AG04450 (cell line): ENCODE data around the gene TPP1. TPM values are rescaled to one million over a fixed set of nuclear protein-coding genes. Genes with fewer than 3 reads are reported as not detected.

Experiments
- CTCF ChIA-PET: fragments of 300-600, 350-600 bp; formaldehyde crosslinking; extraction: SDS; loops from one replicate; lab custom pipeline; 2022; ENCODE audit warnings: antibody characterized with exemption, inconsistent platforms; lab: Charles Lee
- POLR2A ChIA-PET: fragments of 350-600 bp; formaldehyde crosslinking; extraction: SDS; loops from one replicate; lab custom pipeline; 2021; ENCODE audit warnings: antibody characterized with exemption, inconsistent platforms; lab: Yijun Ruan, JAX
- DNase-seq: peaks from one replicate; pipeline ENCODE4 v3.0.0-alpha.2; 2011; ENCODE audit warnings: low read depth, low spot score
- H3K27ac ChIP-seq: one replicate; pipeline ENCODE4 v1.5.1; 2012; ENCODE audit warnings: low read depth, low read length, control low read depth
- H3K27me3 ChIP-seq: one replicate; pipeline ENCODE4 v1.6.0; 2012; ENCODE audit warnings: low read length; ENCODE audit not compliant: control insufficient read depth, insufficient read depth
- H3K4me3 ChIP-seq: 2 replicates; pipeline ENCODE4 v1.5.1; 2011; ENCODE audit warnings: mild to moderate bottlenecking, low read depth, low read length, control low read depth
- H3K9me3 ChIP-seq: 2 replicates; pipeline ENCODE4 v1.5.1; 2012; ENCODE audit warnings: low read length; ENCODE audit not compliant: control insufficient read depth, insufficient read depth
- polyA plus RNA-seq: library from polyadenylated mRNA; depleted of rRNA; stranded (reverse); fragments of >200 nt; gene quantifications from 2 replicates; pipeline ENCODE4 v1.2.3, GENCODE V29; 2011
- TF ChIP-seq, protein P1 (sequence below): IDR thresholded peaks from 2 replicates; pipeline ENCODE4 v1.5.1; 2011; ENCODE audit warnings: low read depth, low read length, control low read depth, inconsistent platforms

Gene TPP1
- polyA plus RNA-seq, 1 experiment: 152 TPM

DNA sequence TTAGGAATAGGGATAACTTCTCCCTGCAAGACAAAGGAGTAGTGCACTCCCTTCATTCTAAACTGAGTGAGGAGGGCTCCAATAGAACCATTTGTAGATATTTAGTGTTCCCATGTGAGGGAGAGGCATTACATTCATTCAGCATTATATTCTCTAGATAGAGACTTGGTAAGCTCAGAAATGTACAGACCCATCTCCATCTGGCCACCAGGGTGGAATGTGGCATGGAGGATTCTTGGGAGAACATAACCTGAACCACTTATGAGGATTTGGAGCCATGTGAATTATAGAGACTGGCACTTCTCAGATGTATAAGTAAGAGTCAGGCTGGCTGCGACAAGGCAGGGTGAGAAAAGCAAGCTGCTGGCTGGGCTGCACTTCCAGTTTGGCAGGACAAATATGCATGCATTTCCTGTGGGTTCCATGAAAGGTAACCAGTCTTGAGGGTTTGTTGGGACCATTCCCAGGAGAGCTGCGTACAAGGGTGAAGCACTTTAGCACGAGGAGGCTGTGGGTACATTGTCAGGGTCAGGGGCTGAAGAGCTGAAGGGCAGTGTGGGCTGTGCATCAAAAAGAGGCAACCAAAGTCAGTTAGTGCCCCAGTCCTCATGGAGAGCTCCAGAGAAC lies 25.0 kb downstream of the TPP1 start:
- ChIA-PET CTCF (interaction anchor here (1.2 to 1.9 kb wide), 5 partner anchors 10 to 216 kb away, joined by 3 to 6 read pairs (median 4); partner anchors contain the start of gene MRPL17), POLR2A (interaction anchor here (0.5 kb wide), 1 partner anchor 130 kb away, joined by 6 read pairs; no protein-coding TSS in a partner anchor)
- no peak overlapping the region for H3K4me3 ChIP-seq
- no peaks in the 10 kb centered on the region for H3K27me3 ChIP-seq
- H3K27ac ChIP-seq: no peak overlapping the region
- TF ChIP-seq, protein P1, sequence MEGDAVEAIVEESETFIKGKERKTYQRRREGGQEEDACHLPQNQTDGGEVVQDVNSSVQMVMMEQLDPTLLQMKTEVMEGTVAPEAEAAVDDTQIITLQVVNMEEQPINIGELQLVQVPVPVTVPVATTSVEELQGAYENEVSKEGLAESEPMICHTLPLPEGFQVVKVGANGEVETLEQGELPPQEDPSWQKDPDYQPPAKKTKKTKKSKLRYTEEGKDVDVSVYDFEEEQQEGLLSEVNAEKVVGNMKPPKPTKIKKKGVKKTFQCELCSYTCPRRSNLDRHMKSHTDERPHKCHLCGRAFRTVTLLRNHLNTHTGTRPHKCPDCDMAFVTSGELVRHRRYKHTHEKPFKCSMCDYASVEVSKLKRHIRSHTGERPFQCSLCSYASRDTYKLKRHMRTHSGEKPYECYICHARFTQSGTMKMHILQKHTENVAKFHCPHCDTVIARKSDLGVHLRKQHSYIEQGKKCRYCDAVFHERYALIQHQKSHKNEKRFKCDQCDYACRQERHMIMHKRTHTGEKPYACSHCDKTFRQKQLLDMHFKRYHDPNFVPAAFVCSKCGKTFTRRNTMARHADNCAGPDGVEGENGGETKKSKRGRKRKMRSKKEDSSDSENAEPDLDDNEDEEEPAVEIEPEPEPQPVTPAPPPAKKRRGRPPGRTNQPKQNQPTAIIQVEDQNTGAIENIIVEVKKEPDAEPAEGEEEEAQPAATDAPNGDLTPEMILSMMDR: no peak
- no peak for DNase-seq
- no peaks in the 10 kb centered on the region for H3K9me3 ChIP-seq

DNA sequence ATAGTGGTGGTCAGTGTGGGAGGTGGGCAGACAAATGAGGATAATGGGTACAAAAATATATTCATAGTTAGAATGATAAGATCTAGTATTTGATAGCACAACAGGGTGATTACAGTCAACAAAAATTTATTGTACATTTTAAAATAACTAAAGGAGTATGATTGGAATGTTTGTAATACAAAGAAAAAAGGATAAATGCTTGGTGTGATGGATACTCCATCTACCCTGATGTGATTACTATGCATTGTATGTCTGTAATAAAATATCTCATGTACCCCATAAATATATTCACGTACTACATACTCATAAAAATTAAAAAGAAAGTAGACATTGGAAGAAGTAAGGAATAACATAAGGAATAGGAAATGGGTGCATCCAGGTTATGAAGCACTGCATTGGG lies 31.2 kb downstream of the TPP1 start:
- TF ChIP-seq, protein P1: no peak
- POLR2A ChIA-PET: no interaction called here
- Histone ChIP-seq H3K4me3 (no peak overlapping the region), H3K9me3 (peaks cover 3% of the 10 kb centered on the region; the same call in 1 of the 2 replicates), H3K27ac (no peak overlapping the region), H3K27me3 (no peaks in the 10 kb centered on the region)
- CTCF ChIA-PET: interaction anchor here (1.1 kb wide), 1 partner anchor 57 kb away, joined by 3 read pairs; no protein-coding TSS in a partner anchor
- DNase-seq: no peak

DNA sequence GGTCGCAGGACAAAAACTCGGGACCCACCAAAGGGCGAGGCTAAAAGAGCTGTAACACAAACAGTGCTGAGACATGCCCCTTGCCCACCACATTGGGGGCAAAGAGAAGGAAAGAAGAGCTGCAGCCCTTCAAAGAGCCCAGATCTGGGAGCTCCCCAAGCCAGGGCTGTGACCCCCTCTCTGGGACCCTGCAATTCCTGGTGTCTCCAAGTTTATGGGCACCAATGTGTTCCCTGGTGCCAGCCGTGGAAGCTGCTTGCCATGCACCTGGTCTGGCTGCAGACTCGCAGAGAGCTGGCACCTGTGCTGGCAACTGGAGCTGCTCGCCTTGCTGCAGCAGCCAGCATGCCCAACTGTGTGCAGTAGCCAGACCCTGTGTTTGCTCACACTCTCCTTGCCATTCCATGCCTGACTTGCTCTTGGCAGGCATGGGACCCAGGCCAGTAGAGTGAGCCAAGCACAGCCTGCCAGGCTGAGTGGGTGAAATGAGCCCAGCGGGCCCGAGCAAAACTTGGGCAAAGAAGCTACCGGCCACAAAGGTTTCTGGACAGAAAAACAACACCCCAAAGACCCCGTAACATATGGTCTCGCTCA lies 31.8 kb downstream of the TPP1 start:
- TF ChIP-seq, protein P1: no peak
- no peak overlapping the region for H3K4me3 ChIP-seq
- peaks cover 3% of the 10 kb centered on the region; the same call in 1 of the 2 replicates for H3K9me3 ChIP-seq
- ChIA-PET POLR2A (no interaction called here), CTCF (interaction anchor here (1.1 kb wide), 1 partner anchor 57 kb away, joined by 3 read pairs; no protein-coding TSS in a partner anchor)
- DNase-seq: no peak
- H3K27me3 ChIP-seq: no peaks in the 10 kb centered on the region
- no peak overlapping the region for H3K27ac ChIP-seq

DNA sequence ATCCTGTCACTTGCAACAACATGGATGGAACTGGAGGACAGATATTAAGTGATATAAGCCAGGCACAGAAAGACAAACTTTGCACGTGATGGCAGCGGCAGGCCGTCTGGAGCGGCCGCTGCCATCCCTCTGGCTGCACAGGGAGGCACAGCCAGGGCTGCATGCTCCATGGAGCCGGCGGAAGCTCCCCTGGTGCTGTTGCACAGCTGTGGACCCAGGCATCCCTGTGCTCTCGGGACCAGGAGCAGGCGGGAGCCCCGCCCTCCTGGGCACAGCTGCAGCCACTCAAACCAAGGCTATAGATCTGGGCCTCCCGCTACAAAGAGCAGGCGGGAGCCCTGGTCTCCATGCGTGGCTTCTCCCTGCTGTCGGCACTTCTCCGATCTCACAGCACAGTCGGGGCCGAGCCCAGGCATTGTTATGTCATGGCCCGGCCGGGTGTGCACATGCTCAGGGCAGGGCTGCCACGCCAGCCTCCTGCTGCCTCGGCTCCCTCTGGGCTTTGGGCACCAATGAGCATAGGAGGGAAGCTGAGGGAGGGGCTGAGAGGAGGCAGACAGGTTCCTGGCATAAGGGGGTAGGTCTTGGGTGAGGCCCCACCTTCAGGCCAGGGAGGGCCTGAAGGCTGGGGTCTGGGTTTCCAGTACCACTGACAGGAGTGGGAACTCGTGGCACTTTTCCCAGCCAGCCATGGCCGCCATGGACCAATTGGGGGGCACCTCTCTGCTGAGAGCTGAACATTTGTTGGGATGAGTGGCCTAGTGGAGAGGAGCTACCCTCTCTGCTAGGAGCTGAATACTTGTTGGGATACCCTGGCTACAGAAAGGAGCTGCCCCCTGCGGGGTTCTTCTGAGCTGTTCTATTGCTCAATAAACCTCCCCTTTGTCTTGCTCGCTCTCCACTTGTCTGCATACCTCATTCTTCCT lies 32.5 kb downstream of the TPP1 start:
- TF ChIP-seq, protein P1: no peak
- H3K4me3 ChIP-seq: no peak overlapping the region
- CTCF ChIA-PET: interaction anchor here (1.1 kb wide), 1 partner anchor 56 kb away, joined by 3 read pairs; no protein-coding TSS in a partner anchor
- peaks cover 3% of the 10 kb centered on the region; the same call in 1 of the 2 replicates for H3K9me3 ChIP-seq
- POLR2A ChIA-PET: no interaction called here
- no peak for DNase-seq
- no peak overlapping the region for H3K27ac ChIP-seq
- no peaks in the 10 kb centered on the region for H3K27me3 ChIP-seq
